Right lobe of liver (tissue), 6 donors: Measurements from ENCODE around the gene P2RX5. TPM values are rescaled to one million over a fixed set of nuclear protein-coding genes. Genes with fewer than 3 reads are reported as not detected.

ENCODE experiments used
- ATAC-seq, 4 donors: fragments of 200-7000 bp; cut with Tn5 transposase; one replicate each; pipeline ENCODE4 v1.9.1; 2020; ENCODE audit warnings: mild to moderate bottlenecking in 4 of 4, moderate library complexity in 4 of 4
- DNase-seq, 3 donors: peaks; one replicate each; pipeline ENCODE4 v3.0.0-alpha.2; 2020
- H3K27ac ChIP-seq, 3 donors: fragments of 200-600 bp; one replicate each; pipeline ENCODE4 v1.8.0; 2022
- H3K27me3 ChIP-seq, 2 donors: fragments of 200-600 bp; one replicate each; pipeline ENCODE4 v1.8.0; 2022
- H3K36me3 ChIP-seq, 4 donors: fragments of 200-600 bp; sonication (generic) in 1 of 4; one replicate each; pipeline versions ENCODE4 v1.5.1 to v1.8.0; 2017 to 2022; ENCODE audit warnings: control low read depth in 1 of 4
- H3K4me1 ChIP-seq, 4 donors: fragments of 200-600 bp; sonication (generic) in 1 of 4; one replicate each; pipeline versions ENCODE4 v1.5.1 to v1.8.0; 2017 to 2022; ENCODE audit warnings: control low read depth in 1 of 4
- H3K4me3 ChIP-seq, 3 donors: fragments of 200-600 bp; one replicate each; pipeline ENCODE4 v1.8.0; 2022
- H3K9me3 ChIP-seq, 4 donors: fragments of 200-600 bp; sonication (generic) in 1 of 4; one replicate each; pipeline versions ENCODE4 v1.5.1 to v1.8.0; 2017 to 2022; ENCODE audit warnings: control low read depth in 1 of 4
- CTCF ChIP-seq, 4 donors: fragments of 200-600 bp in 3 of 4; fragments of 450-650 bp in 1 of 4; IDR thresholded peaks; one replicate each; pipeline versions ENCODE4 v1.5.1 to v1.8.0; 2016 to 2022; ENCODE audit warnings: antibody characterized with exemption in 4 of 4, mild to moderate bottlenecking in 2 of 4
- POLR2A ChIP-seq: fragments of 450-650 bp; IDR thresholded peaks from one replicate; pipeline ENCODE4 v1.6.1; 2017; ENCODE audit warnings: antibody characterized with exemption, mild to moderate bottlenecking
- WGBS: methylation state at CpG from one replicate; pipeline ENCODE4 v1.1.6; 2018; ENCODE audit warnings: low coverage, low lambda C conversion rate; ENCODE audit not compliant: insufficient coverage; ENCODE audit errors: missing lambda C conversion rate; 5-methylcytosine and 5-hydroxymethylcytosine counted together
- intact Hi-C, 2 donors: fragments of 100-400 bp; cut with DNase I; formaldehyde crosslinking; loops; one replicate each; pipeline versions ENCODE4 v1.11.2 to v1.14.1; 2022
- total RNA-seq, 6 experiments: library from RNA; depleted of rRNA in 2 of 6; stranded (reverse); fragments of >200 nt in 2 of 6; fragmentation: NEBNext Ultra II Directional in 3 of 6; extraction: Animal tissue kit (Norgen Biotek cat#: 25700) in 3 of 6; gene quantifications; one replicate each; pipeline versions ENCODE4 v1.1.0 to v1.2.4, GENCODE V29; 2016 to 2023
- donor health status: DM: no; HTN: yes; CAD: no.
- donor health status: DM: no; HTN: no; CAD: no.
- donor health status: DM: no; HTN: no; CAD: no.
- donor health status: DM: no; HTN: yes; CAD: no.
- donor health status: DM: no; HTN: yes; CAD: no.

The P2RX5 gene
- total RNA-seq, 6 experiments from 2014 or later: 0.13 to 1.1 (median 0.40) TPM

GRCh38 chr17:3698139-3698538 is 2.2 kb upstream of the P2RX5 start:
- Histone ChIP-seq H3K9me3 (no peaks in the 10 kb centered on the region), H3K27ac (no peak overlapping the region), H3K27me3 (no peaks in the 10 kb centered on the region), H3K36me3 (no peaks in the 10 kb centered on the region), H3K4me3 (no peak overlapping the region), H3K4me1 (peaks cover 0 to 7% (median 0%) of the 10 kb centered on the region in 4 donors)
- ATAC-seq (no peak), DNase-seq (no peak)
- TF ChIP-seq POLR2A (no peak), CTCF (IDR thresholded peaks at IDR 0.05) (no peak)
- intact Hi-C loops: no loop called here
- WGBS: no CpG with 5 or more reads among the region's 4 CpGs

- no CpG with 5 or more reads among the region's 12 CpGs for WGBS
- Histone ChIP-seq H3K9me3 (no peaks in the 10 kb centered on the region), H3K4me3 (no peak overlapping the region), H3K27ac (no peak overlapping the region), H3K27me3 (no peaks in the 10 kb centered on the region), H3K36me3 (no peaks in the 10 kb centered on the region), H3K4me1 (peaks cover 0 to 7% (median 0%) of the 10 kb centered on the region in 4 donors)
- ATAC-seq (no peak), DNase-seq (peak in 1 of 3 donors; percentile 17)
- TF ChIP-seq POLR2A (no peak), CTCF (IDR thresholded peaks at IDR 0.05) (no peak)
- intact Hi-C loops: no loop called here
Observed at GRCh38 chr17:3697103-3697476, 1.1 kb upstream of the P2RX5 start.

- H3K4me3 ChIP-seq: peak overlapping the region in 2 of 3 donors; percentile 34 to 51
- no peak for DNase-seq
- WGBS: 13% methylated on average over 9 of the region's 17 CpGs
Observed at GRCh38 chr17:3695129-3695722, 729 bp downstream of the P2RX5 start.

GRCh38 chr17:3693829-3694231 is 2.1 kb downstream of the P2RX5 start:
- DNase-seq (no peak), ATAC-seq (no peak)
- no peaks in the 10 kb centered on the region for H3K36me3 ChIP-seq
- no peak overlapping the region for H3K27ac ChIP-seq
- H3K4me1 ChIP-seq: peaks cover 0 to 7% (median 0%) of the 10 kb centered on the region in 4 donors
- intact Hi-C loops: no loop called here
- H3K4me3 ChIP-seq: no peak overlapping the region
- H3K27me3 ChIP-seq: no peaks in the 10 kb centered on the region
- no peak for TF ChIP-seq POLR2A
- TF ChIP-seq CTCF (IDR thresholded peaks at IDR 0.05): no peak
- WGBS: 63% methylated on average over 9 of the region's 9 CpGs
- no peaks in the 10 kb centered on the region for H3K9me3 ChIP-seq

More at GRCh38 chr17:3695129-3695722, 729 bp downstream of the P2RX5 start:
- no peak for TF ChIP-seq CTCF (IDR thresholded peaks at IDR 0.05)
- no peak for TF ChIP-seq POLR2A
- H3K27ac ChIP-seq: no peak overlapping the region
- peak; percentile 8 to 21 (median 15) for ATAC-seq
- intact Hi-C loops: no loop called here
- no peaks in the 10 kb centered on the region for H3K9me3 ChIP-seq
- peaks cover 0 to 7% (median 0%) of the 10 kb centered on the region in 4 donors for H3K4me1 ChIP-seq
- no peaks in the 10 kb centered on the region for H3K27me3 ChIP-seq
- H3K36me3 ChIP-seq: no peaks in the 10 kb centered on the region
